Uterine smooth muscle cell (primary cell): ENCODE measurements around the gene SCD5. TPM values are rescaled to one million over a fixed set of nuclear protein-coding genes. Genes with fewer than 3 reads are reported as not detected.

Source experiments
- total RNA-seq: library from RNA; depleted of rRNA; stranded (reverse); fragments of >200 nt; gene quantifications from 2 replicates; pipeline ENCODE4 v1.2.3, GENCODE V29; 2014

The SCD5 gene
- 3.7 and 9.2 TPM in 2 replicates for total RNA-seq

DNA sequence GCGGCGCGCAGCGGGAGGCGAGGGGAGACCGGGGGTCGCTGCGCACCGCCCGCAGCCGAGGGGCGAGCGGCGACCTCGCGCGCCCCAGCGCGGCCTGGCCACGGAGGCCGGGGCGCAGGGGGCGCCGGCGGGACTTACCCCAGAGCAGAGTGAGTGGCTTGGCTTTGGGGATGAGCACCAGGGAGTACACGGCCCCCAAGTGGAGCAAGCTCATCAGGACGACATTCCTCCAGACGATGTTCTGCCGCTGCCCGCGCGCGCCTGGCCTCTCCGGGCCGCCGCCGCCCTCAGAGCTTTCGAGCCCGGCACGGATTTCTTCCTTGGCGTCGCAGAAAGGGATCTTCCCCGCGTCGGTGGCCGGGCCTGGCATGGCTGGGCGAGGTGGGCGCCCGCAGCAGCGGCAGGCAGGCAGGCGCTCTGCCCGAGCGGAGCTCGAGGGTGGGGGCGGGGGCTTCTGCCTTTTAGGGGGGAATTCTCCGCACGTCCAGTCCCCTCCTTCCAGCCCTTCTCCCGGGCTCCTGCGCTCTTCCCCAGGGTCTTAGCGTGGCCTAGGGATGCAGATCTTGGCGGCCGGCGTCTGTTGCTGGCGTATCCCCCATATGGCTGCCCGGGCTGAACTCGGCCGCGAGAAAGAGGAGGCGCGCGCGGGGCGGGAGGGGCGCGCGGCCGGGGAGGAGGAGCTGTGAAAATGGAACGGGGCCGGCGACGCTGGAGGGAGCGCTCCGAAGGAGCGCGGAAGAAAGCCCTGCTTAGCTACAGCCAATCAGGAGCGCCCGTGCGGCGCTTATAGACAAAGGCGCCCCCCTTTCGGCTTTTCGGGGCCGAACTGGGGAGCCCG, at the start of gene SCD5:
TSS of gene SCD5 (minus strand) at position 629 of the 838 bp plus-strand sequence. CDS start at position 370, 259 bp downstream.

Other genes starting within 250 kb of the SCD5 start
- gene TMEM150C, start 236.8 kb downstream of the SCD5 start, total RNA-seq, result 0.44 and 2.9 TPM in 2 replicates
- 286 and 368 TPM in 2 replicates for gene SEC31A, start 92.4 kb upstream of the SCD5 start, total RNA-seq
- 3.9 and 5.2 TPM in 2 replicates for gene THAP9, start 101.9 kb upstream of the SCD5 start, total RNA-seq
- 18.4 and 31.9 TPM in 2 replicates for gene LIN54, start 212.0 kb upstream of the SCD5 start, total RNA-seq
- 77.6 and 94.1 TPM in 2 replicates for gene COPS4, start 236.4 kb upstream of the SCD5 start, total RNA-seq